CD4-positive, alpha-beta memory T cell (primary cell): Measurements from ENCODE around the gene BTAF1. TPM values are rescaled to one million over a fixed set of nuclear protein-coding genes. Genes with fewer than 3 reads are reported as not detected.

Experiments used
- CTCF ChIA-PET: fragments of 350-600 bp; sonication (Branson Sonifier 250); formaldehyde crosslinking; loops from one replicate; lab custom pipeline; 2021; ENCODE audit warnings: inconsistent platforms; ENCODE audit not compliant: partially characterized antibody; lab: Charles Lee
- POLR2A ChIA-PET: fragments of 350-600 bp; sonication (Branson Sonifier 250); formaldehyde crosslinking; loops from one replicate; lab custom pipeline; 2021; ENCODE audit not compliant: partially characterized antibody; lab: Charles Lee
- DNase-seq, 5 donors: peaks; one replicate each; pipeline versions ENCODE4 v3.0.0 to v3.0.0-alpha.2; 2020 to 2022; ENCODE audit warnings: mixed read lengths in 1 of 5
- H3K27ac ChIP-seq: one replicate; pipeline ENCODE4 v1.7.0; 2013; ENCODE audit warnings: low read depth, low read length
- H3K27me3 ChIP-seq: 2 replicates; pipeline ENCODE4 v1.7.0; 2013; ENCODE audit warnings: mild to moderate bottlenecking, low read length, moderate library complexity; ENCODE audit not compliant: insufficient read depth
- H3K36me3 ChIP-seq: 2 replicates; pipeline ENCODE4 v1.7.0; 2013; ENCODE audit warnings: mild to moderate bottlenecking, low read length, moderate library complexity; ENCODE audit not compliant: insufficient read depth
- H3K4me1 ChIP-seq: 2 replicates; pipeline ENCODE4 v1.7.0; 2013; ENCODE audit warnings: mild to moderate bottlenecking, low read length, moderate library complexity; ENCODE audit not compliant: insufficient read depth
- H3K4me3 ChIP-seq, 2 donors: one replicate each; pipeline ENCODE4 v1.7.0; 2013; ENCODE audit warnings: low read length in 2 of 2, mild to moderate bottlenecking in 1 of 2
- H3K9me3 ChIP-seq, 2 donors: one replicate each; pipeline ENCODE4 v1.7.0; 2013; ENCODE audit warnings: low read length in 2 of 2, control low read depth in 1 of 2; ENCODE audit not compliant: control insufficient read depth in 1 of 2
- H3K27ac Mint-ChIP-seq, 7 donors: one replicate each; pipeline ENCODE4 v1.8.0; 2020 to 2021; ENCODE audit warnings: mixed read lengths in 7 of 7, mild to moderate bottlenecking in 6 of 7, inconsistent platforms in 3 of 7, moderate library complexity in 3 of 7
- H3K27me3 Mint-ChIP-seq, 2 donors: one replicate each; pipeline ENCODE4 v1.8.0; 2020 to 2021; ENCODE audit warnings: mixed read lengths in 2 of 2
- H3K36me3 Mint-ChIP-seq, 2 donors: one replicate each; pipeline ENCODE4 v1.8.0; 2020 to 2021; ENCODE audit warnings: mixed read lengths in 2 of 2, inconsistent platforms in 1 of 2, mild to moderate bottlenecking in 1 of 2
- H3K4me1 Mint-ChIP-seq, 4 donors: one replicate each; pipeline ENCODE4 v1.8.0; 2020 to 2021; ENCODE audit warnings: mixed read lengths in 4 of 4, mild to moderate bottlenecking in 1 of 4
- H3K4me3 Mint-ChIP-seq, 8 donors: one replicate each; pipeline ENCODE4 v1.8.0; 2020 to 2021; ENCODE audit warnings: mixed read lengths in 8 of 8, mild to moderate bottlenecking in 7 of 8, moderate library complexity in 6 of 8, inconsistent platforms in 3 of 8
- H3K9me3 Mint-ChIP-seq, 8 donors: one replicate each; pipeline ENCODE4 v1.8.0; 2020 to 2021; ENCODE audit warnings: mixed read lengths in 8 of 8, mild to moderate bottlenecking in 5 of 8, inconsistent platforms in 3 of 8, moderate library complexity in 1 of 8
- intact Hi-C: fragments of 100-400 bp; cut with micrococcal nuclease; formaldehyde crosslinking; loops from one replicate; pipeline ENCODE4 v1.15.1; 2023
- polyA plus RNA-seq, 2 donors: library from polyadenylated mRNA; unstranded; fragments of 300-500 nt; fragmentation: Illumina TruSeq; gene quantifications; one replicate each; pipeline ENCODE4 v1.2.3, GENCODE V29; 2021
- total RNA-seq, 2 experiments: library from RNA; stranded (reverse); gene quantifications; one replicate each; pipeline ENCODE4 v1.2.3, GENCODE V29; 2021

BTAF1 gene
- total and polyA plus RNA-seq, 4 experiments from 2014 or later = 6.0 to 76.9 (median 41.5) TPM

DNA sequence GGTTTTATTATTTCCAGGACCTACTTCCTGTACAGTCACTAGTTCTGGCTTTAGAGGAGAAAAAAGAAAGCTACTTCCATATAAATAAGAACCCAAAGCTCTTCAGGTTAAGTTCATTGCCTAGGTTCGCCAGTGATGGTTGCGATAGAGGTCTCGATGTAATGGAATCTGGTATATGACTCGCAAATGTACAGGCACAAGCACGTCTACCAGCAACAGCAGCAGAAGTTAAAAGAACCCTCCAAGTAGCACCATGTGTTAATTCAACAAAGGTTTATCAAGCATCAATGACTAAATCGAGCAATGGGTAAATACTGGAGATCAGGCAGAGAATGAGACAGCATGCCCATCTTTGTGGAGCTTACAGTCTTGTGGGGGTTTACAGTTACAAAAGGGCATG is 155.4 kb downstream of the BTAF1 start:
- CTCF ChIA-PET = interaction anchor here (0.9 kb wide), 1 partner anchor 8 kb away, joined by 3 read pairs; no protein-coding TSS in a partner anchor
- no peak overlapping the region for H3K4me3 ChIP-seq
- Mint-ChIP-seq H3K27ac (no peak overlapping the region), H3K9me3 (peaks cover 0 to 3% (median 0%) of the 10 kb centered on the region in 8 donors), H3K27me3 (no peaks in the 10 kb centered on the region), H3K4me1 (no peaks in the 10 kb centered on the region), H3K4me3 (no peak overlapping the region), H3K36me3 (peaks cover 30 to 31% of the 10 kb centered on the region in 2 donors)
- no peak for DNase-seq
- POLR2A ChIA-PET = no interaction called here
- H3K36me3 ChIP-seq = peaks cover 6% of the 10 kb centered on the region
- H3K4me1 ChIP-seq = no peaks in the 10 kb centered on the region
- H3K9me3 ChIP-seq = no peaks in the 10 kb centered on the region
- no peaks in the 10 kb centered on the region for H3K27me3 ChIP-seq
- intact Hi-C loops = no loop called here
- no peak overlapping the region for H3K27ac ChIP-seq

Other genes starting within 250 kb of the BTAF1 start
- gene TNKS2, start 125.3 kb upstream of the BTAF1 start, total RNA-seq = 10 to 100 TPM; 65.5 to 70.0 TPM
- 10 to 100 TPM; 18.7 to 30.6 TPM for gene TNKS2, start 125.3 kb upstream of the BTAF1 start, polyA plus RNA-seq
- gene FGFBP3, start 14.3 kb upstream of the BTAF1 start, total RNA-seq = 1 to 10 TPM; 6.2 to 6.5 TPM
- 1 to 10 TPM; 1.1 to 2.6 TPM for gene FGFBP3, start 14.3 kb upstream of the BTAF1 start, polyA plus RNA-seq